Activated naive CD4-positive, alpha-beta T cell treated with anti-CD3 and anti-CD28 coated beads, Interleukin-2, amount 50 U/mL, for 72 hours (primary cell): Measurements from ENCODE around the gene C1QTNF8. TPM values are rescaled to one million over a fixed set of nuclear protein-coding genes. Genes with fewer than 3 reads are reported as not detected.
A peak's percentile ranks its signal among the peaks of the same experiment; 100 is the strongest.

Experiments used
- ATAC-seq, 2 donors: fragments of 150-1000 bp; cut with Tn5 transposase; 2 replicates each; pipeline ENCODE4 v1.10.0; 2021; ENCODE audit warnings: mild to moderate bottlenecking in 2 of 2, moderate library complexity in 2 of 2
- DNase-seq, 2 donors: peaks; one replicate each; pipeline ENCODE4 v3.0.0; 2021 to 2022; ENCODE audit warnings: low spot score in 2 of 2
- H3K27ac Mint-ChIP-seq, 2 donors: one replicate each; pipeline ENCODE4 v1.8.0; 2022; ENCODE audit warnings: mild to moderate bottlenecking in 2 of 2, mixed read lengths in 2 of 2
- H3K36me3 Mint-ChIP-seq, 2 donors: one replicate each; pipeline ENCODE4 v1.8.0; 2022; ENCODE audit warnings: mixed read lengths in 2 of 2
- H3K9me3 Mint-ChIP-seq, 2 donors: one replicate each; pipeline ENCODE4 v1.8.0; 2022; ENCODE audit warnings: mixed read lengths in 2 of 2
- total RNA-seq, 2 donors: library from RNA; stranded (reverse); gene quantifications; one replicate each; pipeline ENCODE4 v1.2.3, GENCODE V29; 2022

Gene C1QTNF8
- total RNA-seq, 2 donors from 2014 or later = not detected

- Mint-ChIP-seq H3K27ac (no peak overlapping the region), H3K9me3 (no peaks in the 10 kb centered on the region), H3K36me3 (no peaks in the 10 kb centered on the region)
- no peak for DNase-seq
- ATAC-seq = no peak
Observed at GRCh38 chr16:1077877-1078578, 18.0 kb downstream of the C1QTNF8 start.

- H3K9me3 Mint-ChIP-seq = no peaks in the 10 kb centered on the region
- no peaks in the 10 kb centered on the region for H3K36me3 Mint-ChIP-seq
- H3K27ac Mint-ChIP-seq = no peak overlapping the region
- DNase-seq (no peak), ATAC-seq (no peak)
Observed at GRCh38 chr16:1076801-1077576, 19.1 kb downstream of the C1QTNF8 start.

- no peak for ATAC-seq
- H3K36me3 Mint-ChIP-seq = no peaks in the 10 kb centered on the region
- no peak for DNase-seq
- H3K9me3 Mint-ChIP-seq = no peaks in the 10 kb centered on the region
- H3K27ac Mint-ChIP-seq = no peak overlapping the region
Observed at GRCh38 chr16:1075546-1075945, 20.5 kb downstream of the C1QTNF8 start.

- Mint-ChIP-seq H3K27ac (no peak overlapping the region), H3K9me3 (no peaks in the 10 kb centered on the region), H3K36me3 (no peaks in the 10 kb centered on the region)
- DNase-seq (no peak), ATAC-seq (no peak)
Observed at GRCh38 chr16:1074379-1074649, 21.7 kb downstream of the C1QTNF8 start.

GRCh38 chr16:1073566-1074378, 22.3 kb downstream of the C1QTNF8 start:
- no peak for DNase-seq
- Mint-ChIP-seq H3K27ac (no peak overlapping the region), H3K36me3 (no peaks in the 10 kb centered on the region), H3K9me3 (no peaks in the 10 kb centered on the region)
- ATAC-seq = no peak

GRCh38 chr16:1073262-1073558, 22.8 kb downstream of the C1QTNF8 start:
- no peak overlapping the region for H3K27ac Mint-ChIP-seq
- H3K9me3 Mint-ChIP-seq = no peaks in the 10 kb centered on the region
- DNase-seq (no peak), ATAC-seq (no peak)
- H3K36me3 Mint-ChIP-seq = no peaks in the 10 kb centered on the region

GRCh38 chr16:1072526-1073261, 23.4 kb downstream of the C1QTNF8 start, which contains the start of gene SSTR5:
Gene SSTR5 (plus strand): TSS chr16:1072747. CDS start chr16:1078869, 6,122 bp downstream.
- no peaks in the 10 kb centered on the region for H3K36me3 Mint-ChIP-seq
- no peaks in the 10 kb centered on the region for H3K9me3 Mint-ChIP-seq
- DNase-seq = no peak
- no peak for ATAC-seq
- no peak within 1 kb of the TSS for H3K27ac Mint-ChIP-seq

GRCh38 chr16:1071561-1072225, 24.4 kb downstream of the C1QTNF8 start:
- no peak for ATAC-seq
- H3K36me3 Mint-ChIP-seq = no peaks in the 10 kb centered on the region
- no peak overlapping the region for H3K27ac Mint-ChIP-seq
- no peaks in the 10 kb centered on the region for H3K9me3 Mint-ChIP-seq
- no peak for DNase-seq

- H3K27ac Mint-ChIP-seq = no peak overlapping the region
- ATAC-seq = no peak
- H3K36me3 Mint-ChIP-seq = no peaks in the 10 kb centered on the region
- H3K9me3 Mint-ChIP-seq = no peaks in the 10 kb centered on the region
- DNase-seq = no peak
Observed at GRCh38 chr16:1070864-1071408, 25.1 kb downstream of the C1QTNF8 start.

- no peaks in the 10 kb centered on the region for H3K36me3 Mint-ChIP-seq
- H3K9me3 Mint-ChIP-seq = no peaks in the 10 kb centered on the region
- DNase-seq (no peak), ATAC-seq (no peak)
- H3K27ac Mint-ChIP-seq = no peak overlapping the region
Observed at GRCh38 chr16:1070084-1070863, 25.8 kb downstream of the C1QTNF8 start.

- Mint-ChIP-seq H3K36me3 (no peaks in the 10 kb centered on the region), H3K9me3 (no peaks in the 10 kb centered on the region), H3K27ac (no peak overlapping the region)
- DNase-seq (no peak), ATAC-seq (peak; percentile 37 to 53)
Observed at GRCh38 chr16:1069154-1069553, 26.9 kb downstream of the C1QTNF8 start.

GRCh38 chr16:1068451-1068850, 27.6 kb downstream of the C1QTNF8 start:
- no peaks in the 10 kb centered on the region for H3K36me3 Mint-ChIP-seq
- H3K9me3 Mint-ChIP-seq = no peaks in the 10 kb centered on the region
- ATAC-seq (no peak), DNase-seq (no peak)
- H3K27ac Mint-ChIP-seq = no peak overlapping the region

- no peaks in the 10 kb centered on the region for H3K36me3 Mint-ChIP-seq
- DNase-seq (no peak), ATAC-seq (no peak)
- peak overlapping the region; percentile 74 to 98 for H3K27ac Mint-ChIP-seq
- H3K9me3 Mint-ChIP-seq = no peaks in the 10 kb centered on the region
Observed at GRCh38 chr16:1067629-1068028, 28.4 kb downstream of the C1QTNF8 start.

GRCh38 chr16:1066584-1067172, 29.4 kb downstream of the C1QTNF8 start:
- DNase-seq (no peak), ATAC-seq (no peak)
- H3K27ac Mint-ChIP-seq = no peak overlapping the region
- no peaks in the 10 kb centered on the region for H3K9me3 Mint-ChIP-seq
- no peaks in the 10 kb centered on the region for H3K36me3 Mint-ChIP-seq

- no peaks in the 10 kb centered on the region for H3K9me3 Mint-ChIP-seq
- no peak for DNase-seq
- no peak overlapping the region for H3K27ac Mint-ChIP-seq
- no peaks in the 10 kb centered on the region for H3K36me3 Mint-ChIP-seq
- ATAC-seq = no peak
Observed at GRCh38 chr16:1065469-1066128, 30.4 kb downstream of the C1QTNF8 start.
